ENCODE measurements around the gene KRT6B. TPM values are rescaled to one million over a fixed set of nuclear protein-coding genes. Genes with fewer than 3 reads are reported as not detected.
A peak's percentile ranks its signal among the peaks of the same experiment; 100 is the strongest.
"Not testable (repeated sequence)": the region's sequence is repeated elsewhere in the genome, so short reads cannot be mapped to it uniquely, and the experiment has no call there.

Gene KRT6B
- total RNA-seq, 1 experiment from 2014 or later: 7.7 TPM

- peaks cover 46% of the 10 kb centered on the region for H3K4me1 ChIP-seq (ENCODE audit: insufficient read depth, low read length)
- DNase-seq (peak; percentile 31), ATAC-seq (no peak)
- no peak overlapping the region for H3K9ac ChIP-seq (ENCODE audit: low read length)
- H3K27ac ChIP-seq (ENCODE audit: low read length): peak overlapping the region; percentile 86; the same call in 1 of the 2 replicates
- no TSS peak for BruUV-seq (replicated peaks)
- TF ChIP-seq EZH2 (IDR thresholded peaks at IDR 0.05; ENCODE audit: low read length, unreplicated experiment): no peak
- TF ChIP-seq EZH2phosphoT487 (IDR thresholded peaks at IDR 0.05; ENCODE audit: borderline replicate concordance, low read length): no peak
- TF ChIP-seq CTCF (conservative IDR thresholded peaks at IDR 0.05; ENCODE audit: low read depth, low read length): no peak
- H3K79me2 ChIP-seq (ENCODE audit: low read length): no peaks in the 10 kb centered on the region
- no peaks in the 10 kb centered on the region for H3F3A ChIP-seq (ENCODE audit: low read length, unreplicated experiment)
- CTCF ChIA-PET: no interaction called here
- no peaks in the 10 kb centered on the region for H3K36me3 ChIP-seq (ENCODE audit: low read depth, low read length)
- no peaks in the 10 kb centered on the region for H3K9me2 ChIP-seq (replicated peaks; ENCODE audit: low read length)
- POLR2A ChIA-PET (ENCODE audit: unreplicated experiment): no interaction called here
- no peaks in the 10 kb centered on the region for H3K9me3 ChIP-seq (ENCODE audit: low read length)
- H4K20me1 ChIP-seq (ENCODE audit: low read length): no peaks in the 10 kb centered on the region
- no peaks in the 10 kb centered on the region for H3K27me3 ChIP-seq (ENCODE audit: low read length)
- intact Hi-C loops (cut with micrococcal nuclease): no loop called here
- H3K4me3 ChIP-seq (ENCODE audit: low read length): no peak overlapping the region
- no peak overlapping the region for H3K4me2 ChIP-seq (ENCODE audit: low read length)
- no peak overlapping the region for H2AFZ ChIP-seq (ENCODE audit: low read length)
Measured at GRCh38 chr12:52494518-52494917, 42.6 kb upstream of the KRT6B start.

- H3K4me1 ChIP-seq (ENCODE audit: insufficient read depth, low read length): peaks cover 46% of the 10 kb centered on the region
- CTCF ChIA-PET: no interaction called here
- DNase-seq (no peak), ATAC-seq (no peak)
- H3K4me2 ChIP-seq (ENCODE audit: low read length): 0 out of 2 replicates have a peak overlapping the region, but pooled peaks have one; percentile 10
- no peak for TF ChIP-seq EZH2phosphoT487 (IDR thresholded peaks at IDR 0.05; ENCODE audit: borderline replicate concordance, low read length)
- peak overlapping the region; percentile 87 for H3K27ac ChIP-seq (ENCODE audit: low read length)
- no peaks in the 10 kb centered on the region for H4K20me1 ChIP-seq (ENCODE audit: low read length)
- H3K79me2 ChIP-seq (ENCODE audit: low read length): no peaks in the 10 kb centered on the region
- POLR2A ChIA-PET (ENCODE audit: unreplicated experiment): no interaction called here
- H3F3A ChIP-seq (ENCODE audit: low read length, unreplicated experiment): no peaks in the 10 kb centered on the region
- no peaks in the 10 kb centered on the region for H3K36me3 ChIP-seq (ENCODE audit: low read depth, low read length)
- H3K9me2 ChIP-seq (replicated peaks; ENCODE audit: low read length): no peaks in the 10 kb centered on the region
- BruUV-seq (replicated peaks): no TSS peak
- H3K27me3 ChIP-seq (ENCODE audit: low read length): no peaks in the 10 kb centered on the region
- no peak overlapping the region for H3K4me3 ChIP-seq (ENCODE audit: low read length)
- peak overlapping the region; percentile 46; the same call in 1 of the 2 replicates for H3K9ac ChIP-seq (ENCODE audit: low read length)
- no peaks in the 10 kb centered on the region for H3K9me3 ChIP-seq (ENCODE audit: low read length)
- H2AFZ ChIP-seq (ENCODE audit: low read length): no peak overlapping the region
- intact Hi-C loops (cut with micrococcal nuclease): no loop called here
Measured at GRCh38 chr12:52494100-52494499, 42.2 kb upstream of the KRT6B start.

- Histone ChIP-seq H3K27ac (ENCODE audit: low read length) (peak within 1 kb of the TSS; percentile 87), H3K9me2 (replicated peaks; ENCODE audit: low read length) (no peaks in the 10 kb centered on the region), H3K27me3 (ENCODE audit: low read length) (no peaks in the 10 kb centered on the region), H3K9ac (ENCODE audit: low read length) (peak within 1 kb of the TSS; percentile 46; the same call in 1 of the 2 replicates), H4K20me1 (ENCODE audit: low read length) (no peaks in the 10 kb centered on the region), H3K79me2 (ENCODE audit: low read length) (no peaks in the 10 kb centered on the region), H3F3A (ENCODE audit: low read length, unreplicated experiment) (no peaks in the 10 kb centered on the region), H3K4me2 (ENCODE audit: low read length) (0 out of 2 replicates have a peak within 1 kb of the TSS, but pooled peaks have one; percentile 10), H3K4me3 (ENCODE audit: low read length) (no peak within 1 kb of the TSS), H3K36me3 (ENCODE audit: low read depth, low read length) (no peaks in the 10 kb centered on the region), H3K4me1 (ENCODE audit: insufficient read depth, low read length) (peaks cover 46% of the 10 kb centered on the region), H2AFZ (ENCODE audit: low read length) (no peak within 1 kb of the TSS), H3K9me3 (ENCODE audit: low read length) (no peaks in the 10 kb centered on the region)
- POLR2A ChIA-PET (ENCODE audit: unreplicated experiment): no interaction called here
- peak; percentile 85 for DNase-seq
- intact Hi-C loops (cut with micrococcal nuclease): no loop called here
- no TSS peak for BruUV-seq (replicated peaks)
- ATAC-seq: peak; percentile 58
- TF ChIP-seq CTCF (conservative IDR thresholded peaks at IDR 0.05; ENCODE audit: low read depth, low read length) (no peak), EZH2phosphoT487 (IDR thresholded peaks at IDR 0.05; ENCODE audit: borderline replicate concordance, low read length) (no peak), EZH2 (IDR thresholded peaks at IDR 0.05; ENCODE audit: low read length, unreplicated experiment) (no peak)
- CTCF ChIA-PET: no interaction called here
Measured at GRCh38 chr12:52493172-52493571, 41.2 kb upstream of the KRT6B start, which contains the start of gene KRT6A. KRT6A (minus strand) TSS chr12:52493257; CDS start chr12:52493188, 69 bp downstream.

GRCh38 chr12:52492405-52492804, 40.5 kb upstream of the KRT6B start:
- CTCF ChIA-PET; H3K79me2 ChIP-seq (ENCODE audit: low read length); H3K9me2 ChIP-seq (replicated peaks; ENCODE audit: low read length); H2AFZ ChIP-seq (ENCODE audit: low read length); ATAC-seq; H3K36me3 ChIP-seq (ENCODE audit: low read depth, low read length); POLR2A ChIA-PET (ENCODE audit: unreplicated experiment); H3K4me3 ChIP-seq (ENCODE audit: low read length); H4K20me1 ChIP-seq (ENCODE audit: low read length); H3K27ac ChIP-seq (ENCODE audit: low read length); H3K4me2 ChIP-seq (ENCODE audit: low read length); intact Hi-C loops (cut with micrococcal nuclease); BruUV-seq (replicated peaks); H3K27me3 ChIP-seq (ENCODE audit: low read length); DNase-seq; H3F3A ChIP-seq (ENCODE audit: low read length, unreplicated experiment); H3K9ac ChIP-seq (ENCODE audit: low read length); H3K9me3 ChIP-seq (ENCODE audit: low read length): not testable (repeated sequence)
- peaks cover 46% of the 10 kb centered on the region for H3K4me1 ChIP-seq (ENCODE audit: insufficient read depth, low read length)

- H3K4me1 ChIP-seq (ENCODE audit: insufficient read depth, low read length): peaks cover 37% of the 10 kb centered on the region
- ATAC-seq; H3K9ac ChIP-seq (ENCODE audit: low read length); intact Hi-C loops (cut with micrococcal nuclease); H3K4me2 ChIP-seq (ENCODE audit: low read length); H4K20me1 ChIP-seq (ENCODE audit: low read length); H3K9me3 ChIP-seq (ENCODE audit: low read length); H3K4me3 ChIP-seq (ENCODE audit: low read length); H3K79me2 ChIP-seq (ENCODE audit: low read length); H3K36me3 ChIP-seq (ENCODE audit: low read depth, low read length); DNase-seq; POLR2A ChIA-PET (ENCODE audit: unreplicated experiment); BruUV-seq (replicated peaks); H3K27me3 ChIP-seq (ENCODE audit: low read length); H3K9me2 ChIP-seq (replicated peaks; ENCODE audit: low read length); H3F3A ChIP-seq (ENCODE audit: low read length, unreplicated experiment); H3K27ac ChIP-seq (ENCODE audit: low read length); H2AFZ ChIP-seq (ENCODE audit: low read length); CTCF ChIA-PET: not testable (repeated sequence)
Measured at GRCh38 chr12:52491495-52491894, 39.5 kb upstream of the KRT6B start.

Measured in PC-3 (cell line).